Uterus (tissue), 4 donors: Measurements from ENCODE around the gene FGD2. TPM values are rescaled to one million over a fixed set of nuclear protein-coding genes. Genes with fewer than 3 reads are reported as not detected.

Source experiments
- DNase-seq, 2 donors: peaks; one replicate each; pipeline ENCODE4 v3.0.0-alpha.2; 2019 to 2020
- H3K27ac ChIP-seq, 2 donors: fragments of 200-600 bp; sonication (generic); 1 replicate in 1 of 2; 2 replicates in 1 of 2; pipeline ENCODE4 v1.5.1; 2016 to 2018
- H3K27me3 ChIP-seq, 2 donors: fragments of 200-600 bp; sonication (generic); one replicate each; pipeline ENCODE4 v1.5.1; 2018 to 2019; ENCODE audit warnings: control low read depth in 1 of 2
- H3K36me3 ChIP-seq, 2 donors: fragments of 200-600 bp; sonication (generic); one replicate each; pipeline ENCODE4 v1.5.1; 2019; ENCODE audit warnings: control low read depth in 1 of 2
- H3K4me1 ChIP-seq, 2 donors: fragments of 200-600 bp; sonication (generic); one replicate each; pipeline ENCODE4 v1.5.1; 2018 to 2019; ENCODE audit warnings: control low read depth in 1 of 2
- H3K4me3 ChIP-seq, 2 donors: fragments of 200-600 bp; sonication (generic); 1 replicate in 1 of 2; 2 replicates in 1 of 2; pipeline ENCODE4 v1.5.1; 2018 to 2019; ENCODE audit warnings: mild to moderate bottlenecking in 1 of 2
- H3K9me3 ChIP-seq, 2 donors: fragments of 200-600 bp; sonication (generic); one replicate each; pipeline ENCODE4 v1.5.1; 2019; ENCODE audit warnings: control low read depth in 1 of 2
- CTCF ChIP-seq, 4 experiments: fragments of 200-600 bp in 2 of 4; fragments of 450-650 bp in 2 of 4; sonication (generic) in 2 of 4; IDR thresholded peaks; one replicate each; pipeline ENCODE4 v1.5.1; 2016 to 2019; ENCODE audit warnings: antibody characterized with exemption in 4 of 4, mild to moderate bottlenecking in 2 of 4, moderate library complexity in 1 of 4
- POLR2A ChIP-seq, 2 donors: fragments of 450-650 bp; IDR thresholded peaks; one replicate each; pipeline ENCODE4 v1.6.1; 2016; ENCODE audit warnings: antibody characterized with exemption in 2 of 2, mild to moderate bottlenecking in 1 of 2, moderate library complexity in 1 of 2
- intact Hi-C: fragments of 100-400 bp; cut with DNase I; formaldehyde crosslinking; loops from one replicate; pipeline ENCODE4 v1.15.1; 2023; ENCODE audit warnings: low total_unique reads
- total RNA-seq, 4 donors: library from RNA; depleted of rRNA in 3 of 4; stranded (reverse); fragments of >200 nt in 3 of 4; gene quantifications; one replicate each; pipeline versions ENCODE4 v1.1.0 to v1.2.4, GENCODE V29; 2014 to 2023
- donor health status: DM: yes; HTN: yes; CAD: no.

Gene FGD2
- total RNA-seq, 4 donors from 2014 or later: 0.51 to 27.6 (median 11.5) TPM

- Histone ChIP-seq H3K9me3 (no peaks in the 10 kb centered on the region), H3K36me3 (no peaks in the 10 kb centered on the region), H3K27ac (peak overlapping the region in 1 of 2 donors; percentile 74), H3K27me3 (no peaks in the 10 kb centered on the region), H3K4me3 (no peak overlapping the region), H3K4me1 (peaks cover 5 to 8% of the 10 kb centered on the region in 2 donors)
- DNase-seq: no peak
- intact Hi-C loops: no loop called here
- TF ChIP-seq CTCF (IDR thresholded peaks at IDR 0.05): no peak
- TF ChIP-seq POLR2A (IDR thresholded peaks at IDR 0.05): no peak
Measured at GRCh38 chr6:36980129-36980528, 25.3 kb upstream of the FGD2 start.

GRCh38 chr6:36980876-36981619 is 24.4 kb upstream of the FGD2 start:
- H3K36me3 ChIP-seq: no peaks in the 10 kb centered on the region
- intact Hi-C loops: no loop called here
- peaks cover 5 to 8% of the 10 kb centered on the region in 2 donors for H3K4me1 ChIP-seq
- no peak overlapping the region for H3K4me3 ChIP-seq
- no peak for DNase-seq
- H3K27ac ChIP-seq: peak overlapping the region in 1 of 2 donors; percentile 74
- H3K9me3 ChIP-seq: no peaks in the 10 kb centered on the region
- no peaks in the 10 kb centered on the region for H3K27me3 ChIP-seq
- TF ChIP-seq CTCF (IDR thresholded peaks at IDR 0.05) (no peak), POLR2A (IDR thresholded peaks at IDR 0.05) (no peak)

- Histone ChIP-seq H3K4me1 (peaks cover 5 to 8% of the 10 kb centered on the region in 2 donors), H3K27me3 (no peaks in the 10 kb centered on the region), H3K9me3 (no peaks in the 10 kb centered on the region), H3K36me3 (no peaks in the 10 kb centered on the region), H3K27ac (peak overlapping the region in 1 of 2 donors; percentile 5), H3K4me3 (no peak overlapping the region)
- DNase-seq: no peak
- intact Hi-C loops: no loop called here
- TF ChIP-seq CTCF (IDR thresholded peaks at IDR 0.05) (no peak), POLR2A (IDR thresholded peaks at IDR 0.05) (no peak)
Measured at GRCh38 chr6:36983538-36983937, 21.9 kb upstream of the FGD2 start.

- intact Hi-C loops: no loop called here
- no peaks in the 10 kb centered on the region for H3K36me3 ChIP-seq
- H3K27ac ChIP-seq: peak overlapping the region; percentile 96 to 98
- H3K4me3 ChIP-seq: peak overlapping the region; percentile 99 to 100
- DNase-seq: peak; percentile 52 to 55
- no peaks in the 10 kb centered on the region for H3K27me3 ChIP-seq
- no peaks in the 10 kb centered on the region for H3K9me3 ChIP-seq
- peaks cover 5 to 8% of the 10 kb centered on the region in 2 donors for H3K4me1 ChIP-seq
- TF ChIP-seq POLR2A (IDR thresholded peaks at IDR 0.05): no peak
Measured at GRCh38 chr6:36984581-36985416, 20.7 kb upstream of the FGD2 start.

GRCh38 chr6:36985417-36985807 is 20.0 kb upstream of the FGD2 start:
- H3K9me3 ChIP-seq: no peaks in the 10 kb centered on the region
- intact Hi-C loops: no loop called here
- peaks cover 5 to 8% of the 10 kb centered on the region in 2 donors for H3K4me1 ChIP-seq
- H3K27ac ChIP-seq: peak overlapping the region; percentile 96 to 98
- peak overlapping the region; percentile 99 to 100 for H3K4me3 ChIP-seq
- no peak for DNase-seq
- H3K36me3 ChIP-seq: no peaks in the 10 kb centered on the region
- no peaks in the 10 kb centered on the region for H3K27me3 ChIP-seq
- TF ChIP-seq POLR2A (IDR thresholded peaks at IDR 0.05) (no peak), CTCF (IDR thresholded peaks at IDR 0.05) (no peak)
